ENCODE data around the gene HMGA1. TPM values are rescaled to one million over a fixed set of nuclear protein-coding genes. Genes with fewer than 3 reads are reported as not detected.
"Not testable (repeated sequence)": the region's sequence is repeated elsewhere in the genome, so short reads cannot be mapped to it uniquely, and the experiment has no call there.

HMGA1 gene
- total RNA-seq, 1 experiment from 2014 or later = 1,115 TPM

- DNase-seq (ENCODE audit: low read depth) = no peak
Observed at GRCh38 chr6:34259529-34260069, 22.9 kb downstream of the HMGA1 start.

- no peak for DNase-seq (ENCODE audit: low read depth)
Observed at GRCh38 chr6:34260576-34261267, 24.0 kb downstream of the HMGA1 start.

GRCh38 chr6:34263484-34263883 is 26.8 kb downstream of the HMGA1 start:
- DNase-seq (ENCODE audit: low read depth) = not testable (repeated sequence)

- no peak for DNase-seq (ENCODE audit: low read depth)
Observed at GRCh38 chr6:34267746-34268145, 31.1 kb downstream of the HMGA1 start.

GRCh38 chr6:34269132-34269531 is 32.5 kb downstream of the HMGA1 start:
- not testable (repeated sequence) for DNase-seq (ENCODE audit: low read depth)

GRCh38 chr6:34269658-34270341 is 33.1 kb downstream of the HMGA1 start:
- not testable (repeated sequence) for DNase-seq (ENCODE audit: low read depth)

GRCh38 chr6:34272013-34272926 is 35.6 kb downstream of the HMGA1 start:
- DNase-seq (ENCODE audit: low read depth) = no peak

GRCh38 chr6:34273242-34273805 is 36.7 kb downstream of the HMGA1 start:
- peak; percentile 17 for DNase-seq (ENCODE audit: low read depth)

GRCh38 chr6:34274129-34274528 is 37.5 kb downstream of the HMGA1 start:
- DNase-seq (ENCODE audit: low read depth) = no peak

GRCh38 chr6:34275128-34275804 is 38.6 kb downstream of the HMGA1 start:
- DNase-seq (ENCODE audit: low read depth) = no peak

GRCh38 chr6:34276191-34276590 is 39.5 kb downstream of the HMGA1 start:
- DNase-seq (ENCODE audit: low read depth) = no peak

GRCh38 chr6:34276881-34277762 is 40.4 kb downstream of the HMGA1 start:
- no peak for DNase-seq (ENCODE audit: low read depth)

- DNase-seq (ENCODE audit: low read depth) = no peak
Observed at GRCh38 chr6:34277763-34278112, 41.1 kb downstream of the HMGA1 start.

GRCh38 chr6:34278833-34279232 is 42.2 kb downstream of the HMGA1 start:
- DNase-seq (ENCODE audit: low read depth) = no peak

GRCh38 chr6:34280216-34280615 is 43.5 kb downstream of the HMGA1 start:
- no peak for DNase-seq (ENCODE audit: low read depth)

- DNase-seq (ENCODE audit: low read depth) = no peak
Observed at GRCh38 chr6:34281702-34282334, 45.1 kb downstream of the HMGA1 start.

- DNase-seq (ENCODE audit: low read depth) = no peak
Observed at GRCh38 chr6:34284563-34285447, 48.1 kb downstream of the HMGA1 start.

- DNase-seq (ENCODE audit: low read depth) = no peak
Observed at GRCh38 chr6:34285448-34286164, 48.9 kb downstream of the HMGA1 start.

All from HT1080 (cell line).